Activated T-helper 9 cell treated with anti-CD3 and anti-CD28 coated beads, Interleukin-2, amount 50 U/mL, for 16 hours (primary cell): Measurements from ENCODE around the gene TNS4.

Experiments
- DNase-seq: peaks from one replicate; pipeline ENCODE4 v3.0.0-alpha.2; 2020; ENCODE audit warnings: low read depth

TNS4 gene

GRCh38 chr17:40495140-40495539 is 6.3 kb downstream of the TNS4 start:
- no peak for DNase-seq

GRCh38 chr17:40493697-40494096 is 7.7 kb downstream of the TNS4 start:
- DNase-seq, result no peak

- no peak for DNase-seq
Observed at GRCh38 chr17:40491486-40491885, 9.9 kb downstream of the TNS4 start.

- DNase-seq, result no peak
Observed at GRCh38 chr17:40490982-40491381, 10.4 kb downstream of the TNS4 start.

- no peak for DNase-seq
Observed at GRCh38 chr17:40490289-40490853, 11.1 kb downstream of the TNS4 start.

- DNase-seq, result no peak
Observed at GRCh38 chr17:40487371-40488020, 13.9 kb downstream of the TNS4 start.

GRCh38 chr17:40486522-40487370 is 14.7 kb downstream of the TNS4 start:
- DNase-seq, result no peak

- no peak for DNase-seq
Observed at GRCh38 chr17:40485851-40486521, 15.4 kb downstream of the TNS4 start.

GRCh38 chr17:40484973-40485530 is 16.4 kb downstream of the TNS4 start:
- DNase-seq, result no peak

GRCh38 chr17:40484285-40484972 is 17.0 kb downstream of the TNS4 start:
- no peak for DNase-seq

- DNase-seq, result no peak
Observed at GRCh38 chr17:40483679-40484078, 17.7 kb downstream of the TNS4 start.

GRCh38 chr17:40482722-40483121 is 18.7 kb downstream of the TNS4 start:
- no peak for DNase-seq

GRCh38 chr17:40481106-40481505 is 20.3 kb downstream of the TNS4 start:
- no peak for DNase-seq

GRCh38 chr17:40480501-40481003 is 20.9 kb downstream of the TNS4 start:
- peak; percentile 72 for DNase-seq

GRCh38 chr17:40479754-40480480 is 21.5 kb downstream of the TNS4 start:
- no peak for DNase-seq

GRCh38 chr17:40478486-40478885 is 22.9 kb downstream of the TNS4 start:
- DNase-seq, result no peak

- DNase-seq, result no peak
Observed at GRCh38 chr17:40477796-40478195, 23.6 kb downstream of the TNS4 start.

GRCh38 chr17:40475234-40475908 is 26.1 kb downstream of the TNS4 start:
- DNase-seq, result no peak

- no peak for DNase-seq
Observed at GRCh38 chr17:40474419-40475002, 26.9 kb downstream of the TNS4 start.
